ENCODE data around the gene FREM3. TPM values are rescaled to one million over a fixed set of nuclear protein-coding genes. Genes with fewer than 3 reads are reported as not detected.

FREM3 gene
- total and polyA plus RNA-seq, 2 donors from 2014 or later, result 0.06 TPM; not detected in 1

DNA sequence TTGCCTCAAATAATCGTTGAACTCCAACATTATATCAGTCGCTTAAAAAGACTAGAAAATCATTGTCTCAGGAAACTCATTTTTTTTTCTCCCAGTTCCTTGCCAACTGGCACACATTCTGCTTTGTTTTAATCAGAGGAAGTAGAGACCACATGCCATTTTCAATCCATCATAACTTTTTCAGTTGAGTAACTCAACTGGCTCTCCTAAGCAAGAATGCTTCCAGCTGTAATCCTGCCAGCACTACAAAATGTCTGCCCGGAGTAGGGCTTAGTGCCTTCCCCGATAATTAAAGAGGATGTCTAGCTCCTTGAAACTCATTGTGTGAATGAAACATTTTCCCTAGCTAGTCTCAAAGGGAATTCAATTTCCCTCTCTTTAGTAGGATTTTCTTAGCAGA, 33.0 kb downstream of the FREM3 start:
- Histone ChIP-seq H3K36me3 (ENCODE audit: control insufficient read depth in 2 of 3, insufficient read depth in 3 of 3, low read length in 3 of 3) (no peaks in the 10 kb centered on the region), H3K4me3 (ENCODE audit: low read length in 3 of 3) (no peak overlapping the region), H3K27ac (ENCODE audit: low read depth in 2 of 2, low read length in 2 of 2) (no peak overlapping the region), H3K9ac (ENCODE audit: low read length in 3 of 3) (no peak overlapping the region), H3K27me3 (ENCODE audit: control insufficient read depth, insufficient read depth, low read length) (no peaks in the 10 kb centered on the region), H3K9me3 (ENCODE audit: control insufficient read depth in 2 of 3, insufficient read depth in 1 of 3, low read length in 3 of 3) (no peaks in the 10 kb centered on the region), H3K4me1 (ENCODE audit: control insufficient read depth in 2 of 3, insufficient read depth in 2 of 3, low read depth in 1 of 3, low read length in 3 of 3) (no peaks in the 10 kb centered on the region)
- intact Hi-C loops (cut with DNase I), result no loop called here
- TF ChIP-seq, protein P1, sequence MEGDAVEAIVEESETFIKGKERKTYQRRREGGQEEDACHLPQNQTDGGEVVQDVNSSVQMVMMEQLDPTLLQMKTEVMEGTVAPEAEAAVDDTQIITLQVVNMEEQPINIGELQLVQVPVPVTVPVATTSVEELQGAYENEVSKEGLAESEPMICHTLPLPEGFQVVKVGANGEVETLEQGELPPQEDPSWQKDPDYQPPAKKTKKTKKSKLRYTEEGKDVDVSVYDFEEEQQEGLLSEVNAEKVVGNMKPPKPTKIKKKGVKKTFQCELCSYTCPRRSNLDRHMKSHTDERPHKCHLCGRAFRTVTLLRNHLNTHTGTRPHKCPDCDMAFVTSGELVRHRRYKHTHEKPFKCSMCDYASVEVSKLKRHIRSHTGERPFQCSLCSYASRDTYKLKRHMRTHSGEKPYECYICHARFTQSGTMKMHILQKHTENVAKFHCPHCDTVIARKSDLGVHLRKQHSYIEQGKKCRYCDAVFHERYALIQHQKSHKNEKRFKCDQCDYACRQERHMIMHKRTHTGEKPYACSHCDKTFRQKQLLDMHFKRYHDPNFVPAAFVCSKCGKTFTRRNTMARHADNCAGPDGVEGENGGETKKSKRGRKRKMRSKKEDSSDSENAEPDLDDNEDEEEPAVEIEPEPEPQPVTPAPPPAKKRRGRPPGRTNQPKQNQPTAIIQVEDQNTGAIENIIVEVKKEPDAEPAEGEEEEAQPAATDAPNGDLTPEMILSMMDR (IDR thresholded peaks at IDR 0.05; ENCODE audit: borderline replicate concordance, extremely low read depth, insufficient read depth), result no peak
- DNase-seq (peak in 2 of 5 donors; percentile 0 to 30), FAIRE-seq (no peak)

DNA sequence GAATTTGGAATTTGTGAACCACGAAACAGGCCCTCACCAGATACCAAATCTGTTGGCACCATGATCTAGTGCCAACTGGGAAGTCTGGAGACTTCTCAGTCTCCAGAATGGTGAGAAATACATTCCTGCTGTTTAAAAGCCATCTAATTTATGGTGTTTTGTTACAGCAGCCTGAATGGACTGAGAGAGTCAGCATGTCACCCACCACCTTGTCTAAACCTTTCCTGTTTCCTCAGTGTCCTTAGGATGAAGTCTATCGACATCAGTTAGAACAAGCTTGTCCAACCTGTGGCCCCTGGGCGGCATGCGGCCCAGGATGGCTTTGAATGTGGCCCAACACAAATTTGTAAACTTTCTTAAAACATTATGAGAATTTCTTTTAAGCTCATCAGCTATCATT, 42.1 kb downstream of the FREM3 start:
- H3K36me3 ChIP-seq (ENCODE audit: control insufficient read depth in 2 of 3, insufficient read depth in 3 of 3, low read length in 3 of 3), result no peaks in the 10 kb centered on the region
- no peak overlapping the region for H3K27ac ChIP-seq (ENCODE audit: low read depth in 2 of 2, low read length in 2 of 2)
- H3K4me1 ChIP-seq (ENCODE audit: control insufficient read depth in 2 of 3, insufficient read depth in 2 of 3, low read depth in 1 of 3, low read length in 3 of 3), result no peaks in the 10 kb centered on the region
- H3K4me3 ChIP-seq (ENCODE audit: low read length in 3 of 3), result no peak overlapping the region
- no peak overlapping the region for H3K9ac ChIP-seq (ENCODE audit: low read length in 3 of 3)
- no peak for DNase-seq
- FAIRE-seq, result no peak
- H3K27me3 ChIP-seq (ENCODE audit: control insufficient read depth, insufficient read depth, low read length), result no peaks in the 10 kb centered on the region
- H3K9me3 ChIP-seq (ENCODE audit: control insufficient read depth in 2 of 3, insufficient read depth in 1 of 3, low read length in 3 of 3), result no peaks in the 10 kb centered on the region
- intact Hi-C loops (cut with DNase I), result no loop called here
- TF ChIP-seq, protein P1 (IDR thresholded peaks at IDR 0.05; ENCODE audit: borderline replicate concordance, extremely low read depth, insufficient read depth), result no peak

DNA sequence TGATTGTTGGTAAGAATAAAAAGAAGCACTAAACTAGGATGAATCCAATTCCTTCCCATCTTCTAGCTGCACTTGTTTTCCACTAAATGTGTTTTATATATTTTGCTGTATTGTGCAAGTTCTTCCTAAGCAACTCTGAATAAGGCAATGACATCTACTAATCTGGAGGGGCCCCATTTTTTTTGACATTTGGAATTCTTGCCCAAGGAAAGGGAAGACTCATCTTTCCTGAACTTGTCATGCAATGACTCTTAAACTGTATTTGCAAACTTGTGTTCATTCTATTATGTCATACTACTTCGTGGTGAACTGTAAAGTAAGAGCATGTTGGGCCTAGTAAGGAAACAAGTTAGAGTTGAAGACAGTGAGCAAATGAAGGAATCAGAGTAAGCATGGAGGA, 45.9 kb downstream of the FREM3 start:
- Histone ChIP-seq H3K9ac (ENCODE audit: low read length in 3 of 3) (no peak overlapping the region), H3K4me3 (ENCODE audit: low read length in 3 of 3) (no peak overlapping the region), H3K9me3 (ENCODE audit: control insufficient read depth in 2 of 3, insufficient read depth in 1 of 3, low read length in 3 of 3) (no peaks in the 10 kb centered on the region), H3K27ac (ENCODE audit: low read depth in 2 of 2, low read length in 2 of 2) (no peak overlapping the region), H3K27me3 (ENCODE audit: control insufficient read depth, insufficient read depth, low read length) (no peaks in the 10 kb centered on the region), H3K36me3 (ENCODE audit: control insufficient read depth in 2 of 3, insufficient read depth in 3 of 3, low read length in 3 of 3) (no peaks in the 10 kb centered on the region), H3K4me1 (ENCODE audit: control insufficient read depth in 2 of 3, insufficient read depth in 2 of 3, low read depth in 1 of 3, low read length in 3 of 3) (no peaks in the 10 kb centered on the region)
- FAIRE-seq (no peak), DNase-seq (no peak)
- intact Hi-C loops (cut with DNase I), result no loop called here
- TF ChIP-seq, protein P1 (IDR thresholded peaks at IDR 0.05; ENCODE audit: borderline replicate concordance, extremely low read depth, insufficient read depth), result no peak

DNA sequence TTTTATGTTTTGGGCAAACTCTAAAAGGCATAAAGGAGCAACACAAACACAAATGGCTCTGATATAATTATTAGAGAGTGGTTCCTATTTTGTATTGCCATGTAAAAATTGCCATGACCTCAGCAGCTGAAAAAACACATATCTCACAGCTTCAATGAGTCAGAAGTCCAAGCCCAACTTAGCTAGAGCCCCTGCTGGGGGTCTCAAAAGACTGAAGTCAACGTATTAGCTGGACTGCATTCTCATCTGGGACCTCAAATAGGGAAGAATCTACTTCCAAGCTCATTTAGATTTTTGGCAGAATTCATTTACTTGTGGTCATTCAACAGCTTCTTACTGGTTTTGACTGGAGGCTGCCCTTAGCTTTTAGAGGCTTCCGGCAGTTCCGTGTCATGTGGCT, 47.4 kb downstream of the FREM3 start:
- Histone ChIP-seq H3K4me3 (ENCODE audit: low read length in 3 of 3) (no peak overlapping the region), H3K27ac (ENCODE audit: low read depth in 2 of 2, low read length in 2 of 2) (no peak overlapping the region), H3K9me3 (ENCODE audit: control insufficient read depth in 2 of 3, insufficient read depth in 1 of 3, low read length in 3 of 3) (no peaks in the 10 kb centered on the region), H3K9ac (ENCODE audit: low read length in 3 of 3) (no peak overlapping the region), H3K27me3 (ENCODE audit: control insufficient read depth, insufficient read depth, low read length) (no peaks in the 10 kb centered on the region), H3K4me1 (ENCODE audit: control insufficient read depth in 2 of 3, insufficient read depth in 2 of 3, low read depth in 1 of 3, low read length in 3 of 3) (no peaks in the 10 kb centered on the region), H3K36me3 (ENCODE audit: control insufficient read depth in 2 of 3, insufficient read depth in 3 of 3, low read length in 3 of 3) (no peaks in the 10 kb centered on the region)
- TF ChIP-seq, protein P1 (IDR thresholded peaks at IDR 0.05; ENCODE audit: borderline replicate concordance, extremely low read depth, insufficient read depth), result no peak
- intact Hi-C loops (cut with DNase I), result no loop called here
- DNase-seq, result no peak
- FAIRE-seq, result no peak
